Peyer's patch (tissue), 4 donors: ENCODE results near the gene SSU72.

Source experiments
- POLR2A ChIP-seq, 2 donors: fragments of 450-650 bp; IDR thresholded peaks; one replicate each; pipeline ENCODE4 v1.5.1; 2017; ENCODE audit warnings: antibody characterized with exemption in 2 of 2, mild to moderate bottlenecking in 2 of 2, moderate library complexity in 2 of 2
- TF ChIP-seq, protein P1 (sequence below), 6 experiments: fragments of 450-650 bp in 4 of 6; fragments of 200-600 bp in 2 of 6; sonication (generic) in 1 of 6; IDR thresholded peaks; one replicate each; pipeline ENCODE4 v1.5.1; 2017 to 2019; ENCODE audit warnings: antibody characterized with exemption in 6 of 6, mild to moderate bottlenecking in 3 of 6, moderate library complexity in 1 of 6

DNA sequence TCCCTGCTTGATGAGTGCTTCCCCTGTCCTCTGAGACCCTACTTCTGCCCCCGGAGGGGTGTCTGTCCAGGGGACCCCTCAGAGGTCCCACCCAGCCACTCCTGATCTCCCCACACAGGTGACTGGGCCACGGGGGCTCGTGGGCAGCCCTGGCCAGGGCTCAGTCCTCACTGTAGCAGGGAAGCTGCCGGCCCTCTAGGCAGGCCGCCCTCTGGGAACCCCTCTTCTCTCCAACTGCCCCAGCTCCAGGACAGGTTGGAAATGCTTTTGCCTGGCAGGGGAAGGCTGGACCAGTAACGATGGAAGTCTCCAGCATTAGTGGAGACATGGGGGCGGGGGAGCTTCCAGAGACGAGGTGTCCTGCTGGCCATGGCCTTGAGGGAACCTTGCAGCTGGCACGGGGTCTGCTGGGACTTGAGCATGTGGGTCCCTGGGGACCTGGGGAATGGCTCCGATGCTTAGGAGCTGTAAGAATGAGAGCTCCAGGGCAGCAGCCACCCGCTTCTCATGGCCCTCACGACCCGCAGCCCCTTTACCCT lies 28.4 kb upstream of the SSU72 start:
- no peak for TF ChIP-seq POLR2A (IDR thresholded peaks at IDR 0.05)
- TF ChIP-seq, protein P1, sequence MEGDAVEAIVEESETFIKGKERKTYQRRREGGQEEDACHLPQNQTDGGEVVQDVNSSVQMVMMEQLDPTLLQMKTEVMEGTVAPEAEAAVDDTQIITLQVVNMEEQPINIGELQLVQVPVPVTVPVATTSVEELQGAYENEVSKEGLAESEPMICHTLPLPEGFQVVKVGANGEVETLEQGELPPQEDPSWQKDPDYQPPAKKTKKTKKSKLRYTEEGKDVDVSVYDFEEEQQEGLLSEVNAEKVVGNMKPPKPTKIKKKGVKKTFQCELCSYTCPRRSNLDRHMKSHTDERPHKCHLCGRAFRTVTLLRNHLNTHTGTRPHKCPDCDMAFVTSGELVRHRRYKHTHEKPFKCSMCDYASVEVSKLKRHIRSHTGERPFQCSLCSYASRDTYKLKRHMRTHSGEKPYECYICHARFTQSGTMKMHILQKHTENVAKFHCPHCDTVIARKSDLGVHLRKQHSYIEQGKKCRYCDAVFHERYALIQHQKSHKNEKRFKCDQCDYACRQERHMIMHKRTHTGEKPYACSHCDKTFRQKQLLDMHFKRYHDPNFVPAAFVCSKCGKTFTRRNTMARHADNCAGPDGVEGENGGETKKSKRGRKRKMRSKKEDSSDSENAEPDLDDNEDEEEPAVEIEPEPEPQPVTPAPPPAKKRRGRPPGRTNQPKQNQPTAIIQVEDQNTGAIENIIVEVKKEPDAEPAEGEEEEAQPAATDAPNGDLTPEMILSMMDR (IDR thresholded peaks at IDR 0.05) = no peak
